Activated CD8-positive, alpha-beta T cell treated with anti-CD3 and anti-CD28 coated beads, Interleukin-2, amount 10 ng/mL, durations not matched to agents 7 days and 5 days (primary cell): ENCODE results near the gene TBC1D4. TPM values are rescaled to one million over a fixed set of nuclear protein-coding genes. Genes with fewer than 3 reads are reported as not detected.
"Not testable (repeated sequence)": the region's sequence is repeated elsewhere in the genome, so short reads cannot be mapped to it uniquely, and the experiment has no call there.

ENCODE experiments used
- ATAC-seq: fragments of 150-1000 bp; cut with Tn5 transposase; one replicate; pipeline ENCODE4 v1.10.0; 2021; ENCODE audit warnings: moderate library complexity
- CTCF ChIA-PET: fragments of 350-600 bp; sonication (Branson Sonifier 250); formaldehyde crosslinking; loops from one replicate; lab custom pipeline; 2021; ENCODE audit warnings: antibody characterized with exemption; lab: Charles Lee
- POLR2A ChIA-PET: fragments of 350-600 bp; sonication (Branson Sonifier 250); formaldehyde crosslinking; loops from one replicate; lab custom pipeline; 2021; ENCODE audit warnings: antibody characterized with exemption; lab: Charles Lee
- DNase-seq: peaks from one replicate; pipeline ENCODE4 v3.0.0-alpha.2; 2020
- H3K27ac Mint-ChIP-seq: one replicate; pipeline ENCODE4 v1.8.0; 2021; ENCODE audit warnings: mild to moderate bottlenecking, mixed read lengths
- H3K27me3 Mint-ChIP-seq: one replicate; pipeline ENCODE4 v1.8.0; 2021; ENCODE audit warnings: low read depth, mixed read lengths
- H3K36me3 Mint-ChIP-seq: one replicate; pipeline ENCODE4 v1.8.0; 2021; ENCODE audit warnings: low read depth, mixed read lengths
- H3K4me1 Mint-ChIP-seq: one replicate; pipeline ENCODE4 v1.8.0; 2021; ENCODE audit warnings: low read depth, mixed read lengths
- H3K4me3 Mint-ChIP-seq: one replicate; pipeline ENCODE4 v1.8.0; 2021; ENCODE audit warnings: mild to moderate bottlenecking, mixed read lengths
- H3K9me3 Mint-ChIP-seq: one replicate; pipeline ENCODE4 v1.8.0; 2022; ENCODE audit warnings: mixed read lengths; ENCODE audit not compliant: insufficient read depth
- total RNA-seq, 2 experiments: library from RNA; stranded (reverse); gene quantifications; one replicate each; pipeline ENCODE4 v1.2.3, GENCODE V29; 2021

Gene TBC1D4
- total RNA-seq, 2 experiments from 2014 or later, result 12.7 to 13.4 TPM

DNA sequence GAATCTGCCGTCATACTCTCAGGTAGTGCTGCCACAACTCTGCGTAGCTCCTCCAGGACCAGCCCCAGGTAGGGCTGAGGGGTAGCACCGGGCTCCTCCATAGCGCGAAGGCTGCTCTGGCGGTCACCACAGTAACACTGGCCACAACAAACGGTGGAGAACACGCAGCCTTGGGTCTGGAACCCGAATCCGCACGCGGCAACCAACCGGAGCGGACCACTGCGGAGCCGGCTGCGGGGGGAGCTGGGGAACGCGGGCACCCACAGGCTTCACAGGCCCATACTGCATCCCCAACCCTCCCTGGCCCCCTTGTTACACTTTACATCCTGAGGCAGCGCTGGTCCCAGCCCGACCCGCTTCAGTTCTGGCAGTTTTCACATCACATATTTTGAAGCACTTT lies 241.7 kb downstream of the TBC1D4 start:
- ATAC-seq, DNase-seq, H3K4me3 Mint-ChIP-seq, CTCF ChIA-PET, H3K36me3 Mint-ChIP-seq, POLR2A ChIA-PET, H3K4me1 Mint-ChIP-seq, H3K9me3 Mint-ChIP-seq, H3K27ac Mint-ChIP-seq, H3K27me3 Mint-ChIP-seq: not testable (repeated sequence)

DNA sequence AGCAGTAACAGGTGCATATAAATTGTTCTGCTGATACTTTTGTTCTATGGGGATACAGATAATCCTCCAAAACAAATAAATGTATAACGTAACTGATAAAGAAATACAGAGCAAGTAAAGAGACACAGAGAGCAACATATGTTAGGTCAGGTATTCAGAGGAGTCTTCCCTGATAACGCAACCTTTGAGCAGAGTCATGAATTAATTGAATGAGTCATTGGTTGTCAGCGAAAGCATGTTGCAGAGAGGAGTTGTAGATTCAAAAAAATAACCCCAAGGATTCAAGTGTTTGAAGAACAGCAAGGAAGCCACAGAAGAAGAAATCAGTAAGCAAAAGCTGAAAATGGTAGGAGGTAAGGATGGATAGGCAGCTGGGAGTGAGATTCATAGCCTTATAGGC lies 245.2 kb downstream of the TBC1D4 start:
- Mint-ChIP-seq H3K36me3 (no peaks in the 10 kb centered on the region), H3K4me3 (no peak overlapping the region), H3K9me3 (no peaks in the 10 kb centered on the region), H3K27ac (no peak overlapping the region), H3K27me3 (no peaks in the 10 kb centered on the region), H3K4me1 (no peaks in the 10 kb centered on the region)
- ChIA-PET CTCF (no interaction called here), POLR2A (no interaction called here)
- DNase-seq (no peak), ATAC-seq (no peak)

Other genes starting within 250 kb of the TBC1D4 start
- 100 to 1,000 TPM; 128 to 130 TPM for gene COMMD6, start 55.7 kb upstream of the TBC1D4 start, total RNA-seq
- 10 to 100 TPM; 36.4 to 38.1 TPM for gene UCHL3, start 67.6 kb upstream of the TBC1D4 start, total RNA-seq
- gene LMO7, start 154.2 kb upstream of the TBC1D4 start, total RNA-seq, result 10 to 100 TPM; 12.5 to 13.8 TPM